ENCODE results near the gene TEKT1. TPM values are rescaled to one million over a fixed set of nuclear protein-coding genes. Genes with fewer than 3 reads are reported as not detected.
"Not testable (repeated sequence)": the region's sequence is repeated elsewhere in the genome, so short reads cannot be mapped to it uniquely, and the experiment has no call there.

TEKT1 gene
- total RNA-seq, 1 experiment from 2014 or later = not detected

DNA sequence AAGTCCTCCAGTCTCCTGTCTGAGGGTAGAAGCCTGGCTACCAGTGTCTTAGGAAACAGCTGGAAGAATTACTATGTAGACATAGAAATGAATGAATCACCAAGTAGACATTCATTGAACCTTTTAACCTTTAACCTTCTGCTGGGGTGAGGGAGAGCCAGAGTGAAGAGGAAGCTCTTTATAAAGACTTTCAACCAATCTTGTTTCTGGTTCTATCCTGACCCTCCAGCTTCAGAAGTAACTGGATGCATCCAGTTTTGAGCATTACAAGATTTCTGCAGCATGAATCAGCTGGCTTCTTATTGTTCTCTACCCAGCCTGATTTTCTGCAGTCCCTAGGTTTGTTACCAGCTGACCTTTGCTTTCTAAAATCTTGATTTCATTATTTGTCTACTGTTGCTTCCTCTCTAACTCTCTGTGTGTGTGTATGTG, 8.5 kb downstream of the TEKT1 start:
- Histone ChIP-seq H3F3A (ENCODE audit: low read length, unreplicated experiment) (no peaks in the 10 kb centered on the region), H3K36me3 (ENCODE audit: low read depth, low read length) (no peaks in the 10 kb centered on the region), H3K4me3 (ENCODE audit: low read length) (no peak overlapping the region), H2AFZ (ENCODE audit: low read length) (no peak overlapping the region), H3K9me2 (replicated peaks; ENCODE audit: low read length) (no peaks in the 10 kb centered on the region), H3K27ac (ENCODE audit: low read length) (no peak overlapping the region), H3K79me2 (ENCODE audit: low read length) (no peaks in the 10 kb centered on the region), H3K4me1 (ENCODE audit: insufficient read depth, low read length) (peaks cover 12% of the 10 kb centered on the region), H3K9me3 (ENCODE audit: low read length) (no peaks in the 10 kb centered on the region), H4K20me1 (ENCODE audit: low read length) (no peaks in the 10 kb centered on the region), H3K27me3 (ENCODE audit: low read length) (no peaks in the 10 kb centered on the region), H3K4me2 (ENCODE audit: low read length) (0 out of 2 replicates have a peak overlapping the region, but pooled peaks have one; percentile 13), H3K9ac (ENCODE audit: low read length) (no peak overlapping the region)
- POLR2A ChIA-PET (ENCODE audit: unreplicated experiment) = no interaction called here
- DNase-seq (peak; percentile 63), ATAC-seq (no peak)
- no TSS peak for BruUV-seq (replicated peaks)
- CTCF ChIA-PET = no interaction called here
- TF ChIP-seq EZH2 (IDR thresholded peaks at IDR 0.05; ENCODE audit: low read length, unreplicated experiment) (no peak), CTCF (conservative IDR thresholded peaks at IDR 0.05; ENCODE audit: low read depth, low read length) (no peak), EZH2phosphoT487 (IDR thresholded peaks at IDR 0.05; ENCODE audit: borderline replicate concordance, low read length) (no peak)
- intact Hi-C loops (cut with micrococcal nuclease) = no loop called here

DNA sequence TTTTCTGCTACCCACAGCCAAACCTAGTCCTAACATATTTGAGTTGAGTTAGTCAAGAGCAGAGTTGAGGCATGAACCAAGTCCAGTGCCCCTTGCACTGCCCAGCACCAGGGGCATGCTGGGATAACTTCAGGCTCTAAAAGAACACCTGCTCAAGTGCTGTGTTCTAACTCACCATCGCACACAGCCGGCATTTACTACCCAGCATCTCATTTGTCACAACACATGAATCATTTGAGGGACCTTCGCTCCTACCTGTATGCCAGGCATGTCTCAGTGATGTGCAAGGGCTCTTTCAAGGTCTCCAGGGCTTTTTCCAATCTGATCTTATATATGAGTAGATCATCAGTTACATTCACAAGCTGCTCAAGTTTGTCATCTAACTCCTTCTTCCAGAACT, 12.6 kb downstream of the TEKT1 start:
- no peak overlapping the region for H3K9ac ChIP-seq (ENCODE audit: low read length)
- no TSS peak for BruUV-seq (replicated peaks)
- H3K79me2 ChIP-seq (ENCODE audit: low read length) = no peaks in the 10 kb centered on the region
- intact Hi-C loops (cut with micrococcal nuclease) = no loop called here
- no peaks in the 10 kb centered on the region for H3K36me3 ChIP-seq (ENCODE audit: low read depth, low read length)
- CTCF ChIA-PET = no interaction called here
- H3K9me3 ChIP-seq (ENCODE audit: low read length) = no peaks in the 10 kb centered on the region
- POLR2A ChIA-PET (ENCODE audit: unreplicated experiment) = no interaction called here
- no peaks in the 10 kb centered on the region for H4K20me1 ChIP-seq (ENCODE audit: low read length)
- ATAC-seq (no peak), DNase-seq (no peak)
- no peak overlapping the region for H3K4me2 ChIP-seq (ENCODE audit: low read length)
- no peak overlapping the region for H2AFZ ChIP-seq (ENCODE audit: low read length)
- H3K27me3 ChIP-seq (ENCODE audit: low read length) = no peaks in the 10 kb centered on the region
- no peaks in the 10 kb centered on the region for H3K9me2 ChIP-seq (replicated peaks; ENCODE audit: low read length)
- H3K4me3 ChIP-seq (ENCODE audit: low read length) = no peak overlapping the region
- TF ChIP-seq CTCF (conservative IDR thresholded peaks at IDR 0.05; ENCODE audit: low read depth, low read length) (no peak), EZH2phosphoT487 (IDR thresholded peaks at IDR 0.05; ENCODE audit: borderline replicate concordance, low read length) (no peak), EZH2 (IDR thresholded peaks at IDR 0.05; ENCODE audit: low read length, unreplicated experiment) (no peak)
- no peaks in the 10 kb centered on the region for H3F3A ChIP-seq (ENCODE audit: low read length, unreplicated experiment)
- H3K27ac ChIP-seq (ENCODE audit: low read length) = no peak overlapping the region
- H3K4me1 ChIP-seq (ENCODE audit: insufficient read depth, low read length) = peaks cover 12% of the 10 kb centered on the region

- ATAC-seq; H3F3A ChIP-seq (ENCODE audit: low read length, unreplicated experiment); H2AFZ ChIP-seq (ENCODE audit: low read length); H3K9ac ChIP-seq (ENCODE audit: low read length); POLR2A ChIA-PET (ENCODE audit: unreplicated experiment); H3K27me3 ChIP-seq (ENCODE audit: low read length); BruUV-seq (replicated peaks); H3K9me2 ChIP-seq (replicated peaks; ENCODE audit: low read length); H3K27ac ChIP-seq (ENCODE audit: low read length); H4K20me1 ChIP-seq (ENCODE audit: low read length); intact Hi-C loops (cut with micrococcal nuclease); CTCF ChIA-PET; H3K4me1 ChIP-seq (ENCODE audit: insufficient read depth, low read length); H3K79me2 ChIP-seq (ENCODE audit: low read length); H3K36me3 ChIP-seq (ENCODE audit: low read depth, low read length); H3K4me2 ChIP-seq (ENCODE audit: low read length); H3K9me3 ChIP-seq (ENCODE audit: low read length); H3K4me3 ChIP-seq (ENCODE audit: low read length); DNase-seq: not testable (repeated sequence)
These were observed 15.2 kb downstream of the TEKT1 start for GRCh38 chr17:6816368-6816767.
